GM18519 (cell line): ENCODE results near the gene PREP.

Experiments used
- ATAC-seq: cut with Tn5 transposase; IDR thresholded peaks from one replicate; pipeline ENCODE4 v1.9.1; 2021; ENCODE audit warnings: mild to moderate bottlenecking, moderate library complexity; ENCODE audit not compliant: unreplicated experiment, low FRiP score

Gene PREP

GRCh38 chr6:105317607-105318533 lies 85.0 kb downstream of the PREP start:
- no peak for ATAC-seq

- ATAC-seq: no peak
These were observed 89.7 kb downstream of the PREP start for GRCh38 chr6:105313211-105313610.

- ATAC-seq: no peak
These were observed 91.9 kb downstream of the PREP start for GRCh38 chr6:105310947-105311346.

- ATAC-seq: no peak
These were observed 92.5 kb downstream of the PREP start for GRCh38 chr6:105310371-105310770.

- no peak for ATAC-seq
These were observed 94.0 kb downstream of the PREP start for GRCh38 chr6:105308840-105309239.

GRCh38 chr6:105305521-105305920 lies 97.4 kb downstream of the PREP start:
- ATAC-seq: no peak

- ATAC-seq: no peak
These were observed 98.1 kb downstream of the PREP start for GRCh38 chr6:105304825-105305224.

- no peak for ATAC-seq
These were observed 98.5 kb downstream of the PREP start for GRCh38 chr6:105304366-105304765.

GRCh38 chr6:105302617-105303128 lies 100.2 kb downstream of the PREP start:
- no peak for ATAC-seq

- ATAC-seq: no peak
These were observed 100.9 kb downstream of the PREP start for GRCh38 chr6:105301756-105302616.

- ATAC-seq: no peak
These were observed 101.8 kb downstream of the PREP start for GRCh38 chr6:105301072-105301503.

GRCh38 chr6:105300090-105300489 lies 102.8 kb downstream of the PREP start:
- ATAC-seq: no peak

GRCh38 chr6:105294129-105294528 lies 108.8 kb downstream of the PREP start:
- ATAC-seq: no peak

GRCh38 chr6:105292689-105293339 lies 110.1 kb downstream of the PREP start:
- no peak for ATAC-seq

- no peak for ATAC-seq
These were observed 111.4 kb downstream of the PREP start for GRCh38 chr6:105291525-105291924.

- ATAC-seq: no peak
These were observed 120.0 kb downstream of the PREP start for GRCh38 chr6:105282631-105283585.

GRCh38 chr6:105280033-105280432 lies 122.8 kb downstream of the PREP start:
- ATAC-seq: no peak

- no peak for ATAC-seq
These were observed 123.4 kb downstream of the PREP start for GRCh38 chr6:105279463-105279862.

- no peak for ATAC-seq
These were observed 124.1 kb downstream of the PREP start for GRCh38 chr6:105278813-105279212.
